NCI-H460 (cell line): ENCODE data around the gene RASGRP3. TPM values are rescaled to one million over a fixed set of nuclear protein-coding genes. Genes with fewer than 3 reads are reported as not detected.
"Not testable (repeated sequence)": the region's sequence is repeated elsewhere in the genome, so short reads cannot be mapped to it uniquely, and the experiment has no call there.

Experiments used
- DNase-seq: peaks from one replicate; pipeline ENCODE4 v3.0.0-alpha.2; 2016; ENCODE audit warnings: low read depth; ENCODE audit errors: extremely low read depth
- polyA plus RNA-seq: library from polyadenylated mRNA; depleted of rRNA; stranded (reverse); fragments of >200 nt; gene quantifications from 2 replicates; pipeline ENCODE4 v1.2.3, GENCODE V29; 2014; cell fraction: nucleus; rRNA removed
- total RNA-seq: library from RNA; depleted of rRNA; stranded (reverse); fragments of >200 nt; shearing (Covaris generic); gene quantifications from 2 replicates; pipeline ENCODE4 v1.2.3, GENCODE V29; 2014; rRNA removed

The RASGRP3 gene, protein sequence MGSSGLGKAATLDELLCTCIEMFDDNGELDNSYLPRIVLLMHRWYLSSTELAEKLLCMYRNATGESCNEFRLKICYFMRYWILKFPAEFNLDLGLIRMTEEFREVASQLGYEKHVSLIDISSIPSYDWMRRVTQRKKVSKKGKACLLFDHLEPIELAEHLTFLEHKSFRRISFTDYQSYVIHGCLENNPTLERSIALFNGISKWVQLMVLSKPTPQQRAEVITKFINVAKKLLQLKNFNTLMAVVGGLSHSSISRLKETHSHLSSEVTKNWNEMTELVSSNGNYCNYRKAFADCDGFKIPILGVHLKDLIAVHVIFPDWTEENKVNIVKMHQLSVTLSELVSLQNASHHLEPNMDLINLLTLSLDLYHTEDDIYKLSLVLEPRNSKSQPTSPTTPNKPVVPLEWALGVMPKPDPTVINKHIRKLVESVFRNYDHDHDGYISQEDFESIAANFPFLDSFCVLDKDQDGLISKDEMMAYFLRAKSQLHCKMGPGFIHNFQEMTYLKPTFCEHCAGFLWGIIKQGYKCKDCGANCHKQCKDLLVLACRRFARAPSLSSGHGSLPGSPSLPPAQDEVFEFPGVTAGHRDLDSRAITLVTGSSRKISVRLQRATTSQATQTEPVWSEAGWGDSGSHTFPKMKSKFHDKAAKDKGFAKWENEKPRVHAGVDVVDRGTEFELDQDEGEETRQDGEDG
- total RNA-seq: not detected in 2 replicates
- 0.38 TPM in 1 of 2 replicates, not detected in the other for polyA plus RNA-seq

DNA sequence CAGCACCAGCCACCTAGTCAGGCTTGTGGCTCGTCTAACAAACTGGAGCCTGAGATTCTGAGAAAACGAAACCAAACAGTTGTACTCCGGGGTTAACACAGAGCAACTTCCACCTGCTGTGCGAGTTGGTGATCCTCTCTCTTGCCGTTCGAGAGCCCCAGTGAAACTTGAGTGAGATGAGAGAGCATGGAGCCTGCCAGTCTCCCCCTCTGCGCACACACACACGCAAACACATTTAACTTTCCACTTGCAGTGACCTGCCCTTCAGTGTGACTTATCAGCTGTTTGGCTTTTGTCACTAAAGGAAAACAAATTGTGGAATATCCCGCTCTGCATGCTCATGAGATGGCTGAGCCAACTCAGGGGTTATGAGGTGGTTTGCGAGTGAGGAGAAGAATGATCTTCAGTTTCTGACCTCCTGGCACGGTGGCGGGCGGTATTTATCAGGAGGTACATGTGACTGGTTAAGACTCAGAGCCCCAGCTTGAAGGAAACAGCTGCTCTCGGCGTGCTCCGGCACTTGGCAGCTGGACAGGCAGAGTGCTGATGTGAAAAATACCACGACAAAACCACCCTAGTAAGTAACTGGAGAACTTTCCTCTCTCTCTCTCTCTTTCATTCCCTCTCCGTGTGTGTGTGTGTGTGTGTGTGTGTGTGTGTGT is at the start of gene RASGRP3:
RASGRP3 (plus strand) TSS at position 519 of the 662 bp plus-strand sequence. CDS start 38,488 bp downstream, outside the sequence.
- DNase-seq: peak; percentile 26

DNA sequence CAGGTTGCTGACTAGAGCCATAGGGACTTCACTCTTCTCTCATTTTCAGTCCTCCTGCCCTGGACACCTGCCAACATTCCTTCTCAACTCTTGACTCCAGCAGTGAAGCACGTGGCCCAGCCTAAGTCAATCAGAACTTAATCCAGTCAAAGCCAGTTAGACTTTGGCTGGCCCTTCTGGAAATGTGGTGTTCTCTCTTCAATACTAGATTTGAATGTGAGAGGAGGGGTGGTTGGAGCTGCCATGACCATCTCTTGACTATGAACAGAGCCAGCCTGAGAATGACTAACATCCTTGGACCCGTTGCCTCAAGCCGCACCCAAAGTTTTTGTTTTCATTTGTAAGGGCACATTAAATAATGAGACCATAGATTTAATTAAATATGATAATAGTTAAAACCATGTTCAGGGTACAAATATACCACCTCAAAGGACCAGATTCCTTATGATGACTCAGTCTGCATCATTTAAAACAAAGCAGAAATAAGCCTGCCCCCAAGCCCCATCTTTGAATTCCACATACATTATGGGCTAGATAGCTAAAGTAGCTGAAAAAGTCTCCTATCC is 49.7 kb upstream of the RASGRP3 start:
- DNase-seq: no peak

DNA sequence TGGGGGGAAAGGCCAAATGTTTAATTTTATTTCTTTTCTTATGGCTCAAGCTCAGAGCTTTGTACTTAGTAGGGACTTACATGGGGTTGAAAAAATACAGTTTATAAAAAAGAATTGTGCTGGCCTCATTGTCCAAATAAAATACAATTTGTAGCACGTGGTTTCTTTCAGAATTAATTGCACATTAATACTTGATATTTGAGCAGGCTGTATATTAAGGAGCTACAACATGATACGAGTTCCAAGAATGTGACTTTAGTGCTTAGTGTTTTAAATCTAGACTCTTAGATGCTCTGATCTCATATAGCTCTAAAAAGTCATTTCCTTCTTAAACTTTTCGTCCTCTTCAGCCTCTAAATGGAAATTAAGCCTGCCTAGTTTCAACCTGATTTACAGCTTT is 46.4 kb upstream of the RASGRP3 start:
- DNase-seq: no peak

DNA sequence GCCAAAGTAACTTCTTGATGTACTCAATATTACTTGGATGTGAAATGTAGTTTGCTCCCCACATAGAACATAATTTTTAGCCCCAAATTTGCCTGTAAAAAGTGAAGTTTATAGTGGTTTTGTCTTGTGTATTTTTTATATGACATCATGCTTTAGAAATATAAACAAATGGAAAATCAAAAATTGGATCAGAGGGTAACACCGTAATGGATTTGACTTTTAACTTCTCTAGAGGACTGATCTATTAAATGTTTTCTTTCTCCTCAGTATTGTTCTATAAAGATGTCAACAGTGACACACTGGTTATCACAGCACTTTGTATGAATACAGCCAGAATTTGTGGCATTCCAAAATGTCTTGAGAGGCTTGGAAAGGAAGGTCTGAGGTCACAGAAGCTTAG is 45.6 kb upstream of the RASGRP3 start:
- DNase-seq: no peak

DNA sequence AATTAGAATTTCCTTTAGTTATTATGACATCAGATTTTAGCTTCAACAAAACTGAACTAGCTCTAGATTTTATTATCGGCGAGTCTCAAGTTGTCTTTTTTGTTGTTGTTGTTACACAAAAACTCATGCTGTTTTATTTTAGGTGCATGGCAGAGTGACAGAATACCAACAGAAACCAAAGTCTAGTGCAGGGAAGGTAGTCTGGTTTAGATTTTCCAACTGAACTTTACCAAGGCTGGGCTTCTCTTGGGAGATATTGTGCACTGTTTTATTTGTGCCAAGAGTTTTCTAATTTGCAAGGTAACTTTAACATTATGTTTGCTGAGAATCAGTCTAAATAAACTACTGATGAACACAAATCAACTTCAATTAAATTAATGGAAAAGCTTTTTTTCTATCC is 43.6 kb upstream of the RASGRP3 start:
- DNase-seq: no peak

DNA sequence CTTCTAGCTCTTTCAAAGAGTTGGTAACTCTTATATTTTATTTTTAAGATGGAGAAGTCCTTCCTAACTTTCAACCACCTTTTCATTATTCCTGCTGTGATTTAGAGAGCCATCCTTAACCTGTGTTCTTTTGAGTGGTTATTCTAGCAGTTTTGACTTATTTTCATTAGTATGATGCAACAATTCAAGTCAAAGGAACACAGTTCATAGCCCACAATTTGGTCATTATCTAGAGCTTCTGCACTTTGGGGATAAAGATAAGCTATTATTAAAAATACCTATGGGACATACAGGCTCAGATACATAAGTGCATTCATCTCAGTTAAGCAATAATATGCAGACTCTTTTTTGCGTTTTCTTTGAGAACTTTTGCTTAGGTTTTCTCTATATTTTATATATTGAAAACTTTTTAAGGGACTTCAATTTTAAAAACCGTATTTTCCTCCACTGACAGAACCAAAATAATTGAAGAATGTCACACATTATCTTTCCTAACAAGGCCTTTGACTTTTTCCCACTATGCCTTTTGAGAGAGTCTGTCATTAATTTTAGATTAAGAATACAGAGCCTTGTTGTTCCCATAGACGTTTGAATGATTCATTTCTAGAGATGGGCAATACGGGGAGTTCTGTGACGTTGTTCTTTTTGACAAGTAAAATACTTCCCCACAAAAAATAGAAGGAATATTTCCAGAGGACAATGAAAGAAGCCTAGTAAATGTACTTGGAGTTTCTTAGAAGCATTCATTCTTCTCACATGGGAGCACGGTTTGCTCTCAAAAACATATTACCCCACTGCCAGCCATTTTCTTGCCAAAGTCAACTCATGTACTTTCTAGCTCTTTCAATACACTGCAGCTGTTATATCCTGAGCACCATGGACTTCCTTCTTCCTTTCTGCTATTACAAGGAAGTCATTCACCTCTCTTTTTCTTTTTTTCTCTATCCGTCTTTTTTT is 42.9 kb upstream of the RASGRP3 start:
- no peak for DNase-seq

DNA sequence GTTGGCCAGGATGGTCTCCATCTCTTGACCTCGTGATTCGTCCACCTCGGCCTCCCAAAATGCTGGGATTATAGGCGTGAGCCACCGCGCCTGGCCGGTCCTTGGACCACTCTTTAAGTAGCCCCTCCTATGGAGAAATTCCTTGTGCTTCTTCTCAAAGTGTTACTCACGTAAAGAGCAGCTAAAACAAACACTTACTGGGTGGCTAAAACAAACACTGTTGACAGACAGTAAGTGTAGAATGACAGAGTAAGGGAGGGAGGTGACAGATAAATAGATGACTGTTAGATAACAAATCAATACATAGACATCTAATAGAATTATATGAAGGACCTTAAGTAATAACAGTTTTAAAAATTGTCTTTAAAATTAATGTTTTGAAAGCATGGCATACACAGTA is 40.9 kb upstream of the RASGRP3 start:
- no peak for DNase-seq

DNA sequence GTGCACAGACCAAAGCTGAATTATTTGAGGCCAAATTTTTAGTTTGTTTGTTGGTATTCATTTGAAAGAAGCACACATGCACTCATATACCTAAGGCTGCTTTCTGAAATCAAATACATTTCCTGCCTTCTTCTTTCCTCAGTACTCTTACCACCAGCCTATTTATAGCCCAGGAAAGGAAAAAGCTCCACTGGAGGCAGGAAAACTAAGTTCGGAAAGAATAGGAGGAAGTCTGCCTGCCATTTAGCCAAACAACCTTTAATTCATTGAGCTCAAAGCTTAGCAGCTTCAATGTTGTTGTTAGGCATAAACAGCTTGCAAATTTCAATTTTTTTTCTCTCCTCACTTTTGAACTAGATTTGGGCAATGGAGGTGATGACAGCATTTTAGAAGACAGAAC is 40.4 kb upstream of the RASGRP3 start:
- DNase-seq: no peak

DNA sequence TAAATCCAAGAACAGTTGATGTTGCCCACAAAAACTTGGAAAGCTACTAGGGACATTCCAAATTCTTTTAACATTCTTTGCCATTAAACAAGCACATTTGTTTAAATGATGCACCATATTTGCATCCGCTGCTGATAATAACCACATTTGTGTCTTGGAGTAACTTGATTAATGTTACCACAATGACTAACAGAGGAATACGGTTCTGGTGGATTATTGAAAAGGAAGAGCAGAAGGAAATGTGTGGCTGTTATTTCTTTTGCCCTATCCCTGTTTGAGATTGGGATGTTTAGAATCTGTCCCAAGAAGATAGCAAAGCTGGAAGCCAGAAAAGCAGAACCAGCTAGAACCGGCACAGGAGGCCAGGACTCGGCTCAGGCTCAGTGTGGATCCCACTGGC is 39.2 kb upstream of the RASGRP3 start:
- no peak for DNase-seq

DNA sequence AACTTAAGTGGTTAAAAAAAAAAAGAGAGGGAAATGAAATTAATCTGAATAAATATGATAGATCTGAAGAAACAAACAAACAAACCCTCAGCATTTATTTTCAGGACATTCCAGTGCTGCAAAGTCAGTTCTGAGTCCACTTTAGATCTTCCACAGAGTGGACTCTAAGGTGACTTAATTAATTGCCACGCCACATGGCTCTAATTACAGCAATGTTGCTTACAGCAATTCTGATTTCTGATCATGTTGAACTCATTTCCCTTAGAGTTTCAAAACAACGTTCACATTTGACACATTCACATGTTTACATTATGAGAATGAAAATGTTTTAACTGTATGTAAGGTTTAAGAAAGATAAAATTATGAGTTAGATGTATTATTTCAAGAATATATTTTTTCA is 38.6 kb upstream of the RASGRP3 start:
- no peak for DNase-seq

DNA sequence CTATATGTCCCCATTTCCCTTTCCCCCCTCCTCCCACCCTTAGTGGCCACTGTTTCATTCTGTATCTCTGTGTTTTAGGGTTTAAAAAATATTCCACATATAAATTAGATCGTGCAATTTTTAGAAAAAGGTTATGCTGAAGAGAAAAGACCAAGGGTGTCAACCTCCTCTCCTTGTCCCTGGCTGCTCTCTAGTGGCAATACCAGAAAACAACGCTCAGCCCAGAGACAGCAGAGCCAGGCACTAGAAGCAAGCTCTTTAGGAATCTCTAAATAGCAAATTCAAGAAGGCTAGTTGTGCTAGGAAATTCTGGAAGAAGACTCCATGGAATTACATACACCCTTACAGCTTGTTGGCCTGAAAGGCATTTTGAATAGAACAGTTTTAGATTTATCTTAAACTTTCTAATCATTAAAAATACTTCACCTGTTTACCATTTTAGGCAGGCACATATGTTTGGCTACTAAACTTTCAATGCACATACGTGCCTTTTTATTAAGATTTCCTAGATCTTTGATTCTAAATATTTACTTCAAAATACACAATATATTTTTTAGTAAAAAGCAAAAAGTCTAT is 35.1 kb upstream of the RASGRP3 start:
- peak; percentile 68 for DNase-seq

DNA sequence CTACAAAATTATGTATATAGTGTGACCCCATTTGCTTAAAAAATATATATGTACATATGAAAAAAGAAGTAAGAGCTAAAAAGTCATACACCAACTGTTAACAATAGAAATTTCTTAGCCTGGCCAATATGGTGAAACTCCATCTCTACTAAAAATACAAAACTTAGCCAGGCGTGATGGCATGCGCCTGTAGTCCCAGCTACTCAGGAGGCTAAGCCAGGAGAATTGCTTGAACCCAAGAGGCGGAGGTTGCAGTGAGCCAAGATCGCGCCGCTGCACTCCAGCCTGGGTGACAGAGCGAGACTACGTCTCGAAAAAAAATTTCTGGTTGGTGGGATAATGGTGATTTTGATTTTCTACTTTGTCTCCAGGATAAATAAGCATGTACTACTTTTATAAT is 34.4 kb upstream of the RASGRP3 start:
- DNase-seq: not testable (repeated sequence)

DNA sequence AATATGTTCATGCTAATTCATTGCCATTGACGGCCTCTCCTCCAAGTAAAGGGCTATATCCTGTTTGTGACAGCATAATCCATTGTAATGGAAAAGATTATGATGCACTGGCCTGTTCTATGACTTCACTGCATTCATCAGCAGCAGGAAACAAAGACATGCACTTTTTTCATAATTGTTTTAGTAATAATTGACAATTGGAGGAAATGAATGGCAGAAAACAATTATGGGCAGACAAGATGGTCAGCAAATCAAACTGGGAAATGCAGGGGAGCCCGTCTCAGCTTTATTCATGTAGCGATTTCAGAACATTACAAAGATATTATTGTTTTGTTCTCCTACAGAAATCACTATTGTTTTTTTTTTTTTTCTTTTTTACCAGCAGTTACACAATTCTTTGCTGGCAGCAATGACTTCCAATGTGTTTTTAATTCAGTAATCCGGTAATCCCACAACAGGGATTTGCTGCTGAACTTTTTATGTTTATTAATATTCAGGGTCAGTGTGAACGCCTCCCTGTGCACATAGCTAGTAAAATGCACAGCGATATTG is 33.8 kb upstream of the RASGRP3 start:
- no peak for DNase-seq

DNA sequence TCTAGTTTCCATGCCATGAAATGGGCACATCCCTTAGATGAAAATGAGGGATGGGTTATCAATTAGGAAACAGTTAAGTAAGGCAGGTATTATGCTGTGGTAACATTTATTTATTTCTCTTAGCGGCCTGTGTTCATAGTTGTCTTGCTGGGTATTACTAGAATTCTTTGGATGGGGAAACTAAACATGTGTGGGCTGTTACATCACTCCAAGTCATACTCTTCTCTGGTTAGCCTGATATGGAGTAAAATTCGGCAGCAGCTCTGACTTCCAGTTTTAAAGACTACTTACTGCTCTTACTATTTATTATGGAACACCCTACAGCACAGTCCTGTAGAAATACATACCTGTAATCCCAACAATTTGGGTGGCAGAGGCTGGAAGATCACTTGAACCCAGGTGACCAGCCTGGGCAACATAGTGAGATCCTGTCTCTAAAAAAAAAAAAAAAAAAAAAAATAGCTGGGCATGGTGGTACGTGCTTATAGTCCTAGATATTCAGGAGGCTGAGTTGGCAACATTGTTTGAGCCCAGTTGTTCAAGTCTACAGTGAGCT is 33.1 kb upstream of the RASGRP3 start:
- DNase-seq: no peak

DNA sequence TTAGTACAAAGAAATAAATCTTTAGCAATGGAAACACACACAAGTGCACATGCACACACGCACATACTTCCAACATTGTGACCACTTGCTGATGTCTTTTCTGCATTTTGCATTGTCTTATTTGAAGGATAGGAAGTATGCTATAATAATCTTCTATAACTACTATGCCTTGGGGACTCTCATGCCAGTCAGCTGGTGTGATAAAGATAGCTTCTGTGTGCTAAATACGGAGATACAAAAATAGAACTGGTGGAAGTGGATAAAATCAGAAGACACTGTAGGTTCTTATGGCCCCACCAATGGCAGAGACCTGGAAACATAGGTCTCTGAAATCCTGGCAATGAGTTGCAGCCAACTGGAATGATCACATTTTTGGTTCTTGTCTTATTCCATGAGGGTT is 31.5 kb upstream of the RASGRP3 start:
- no peak for DNase-seq

DNA sequence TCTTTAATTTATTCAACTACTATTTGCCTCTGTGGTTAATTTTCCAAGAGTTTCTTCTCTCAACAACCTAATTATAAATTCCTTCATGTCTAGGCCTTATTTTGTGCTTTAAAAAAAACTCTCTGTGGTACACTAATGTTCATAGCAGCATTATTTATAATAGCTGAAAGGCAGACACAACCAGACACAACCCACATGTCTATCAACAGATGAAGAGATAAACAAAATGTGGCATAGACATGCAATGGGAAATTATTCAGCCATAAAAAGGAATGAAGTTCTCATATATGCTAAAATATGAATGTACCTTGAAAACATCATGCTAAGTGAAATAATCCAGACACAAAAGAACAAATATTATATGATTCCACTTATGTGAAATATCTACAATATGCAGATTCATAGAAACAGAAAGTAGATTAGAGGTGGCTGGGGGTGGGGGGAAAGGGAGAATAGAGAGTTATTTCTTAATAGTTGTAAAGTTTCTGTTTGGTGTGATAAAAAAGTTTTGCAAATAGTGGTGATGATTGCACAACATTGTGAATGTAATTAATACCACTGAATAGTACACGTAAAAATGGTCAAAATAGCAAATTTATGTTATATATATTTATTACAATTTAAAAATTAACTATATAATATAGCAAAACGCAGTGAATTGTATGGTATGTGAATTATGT is 28.1 kb upstream of the RASGRP3 start:
- no peak for DNase-seq

DNA sequence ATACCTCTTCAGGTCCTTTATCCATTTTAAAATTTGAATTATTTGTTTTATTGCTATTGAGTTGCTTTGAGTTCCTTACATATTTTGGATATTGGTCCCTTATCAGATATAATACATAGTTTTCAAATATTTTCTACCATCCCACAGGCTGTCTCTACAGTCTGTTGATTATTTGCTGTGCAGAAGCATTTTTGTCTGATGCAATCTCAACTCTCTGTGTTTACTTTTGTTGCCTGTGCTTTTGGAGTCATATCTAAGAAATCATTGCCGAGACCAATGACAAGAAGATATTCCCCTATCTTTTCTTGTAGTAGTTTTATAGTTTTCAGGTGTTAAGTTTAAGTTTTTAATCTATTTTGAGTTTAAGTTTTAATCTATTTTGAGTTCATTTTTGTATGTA is 25.2 kb upstream of the RASGRP3 start:
- DNase-seq: no peak

DNA sequence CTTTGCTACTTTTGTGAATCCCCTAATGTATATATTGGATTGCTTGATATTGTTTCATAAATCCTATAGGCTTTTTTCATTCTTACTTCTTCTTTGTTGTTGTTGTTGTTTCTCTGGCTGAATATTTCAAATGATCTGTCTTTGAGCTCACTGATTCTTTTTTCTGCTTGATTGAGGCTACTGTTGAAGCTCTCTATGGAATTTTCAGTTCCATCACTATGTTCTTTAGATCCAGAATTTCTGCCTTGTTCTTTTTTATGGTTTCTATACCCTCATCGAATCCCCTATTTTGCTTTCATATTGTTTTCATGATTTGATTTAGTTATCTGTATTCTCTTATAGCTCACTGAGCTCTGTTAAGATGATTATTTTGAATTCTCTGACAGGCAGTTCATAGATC is 24.6 kb upstream of the RASGRP3 start:
- no peak for DNase-seq
